ENCODE results near the gene PLCG2. TPM values are rescaled to one million over a fixed set of nuclear protein-coding genes. Genes with fewer than 3 reads are reported as not detected.

The PLCG2 gene
- total RNA-seq, 1 donor from 2014 or later, result 9.1 TPM

GRCh38 chr16:81823111-81823510 lies 44.0 kb downstream of the PLCG2 start:
- no peaks in the 10 kb centered on the region for H3K36me3 Mint-ChIP-seq (ENCODE audit: insufficient read depth)
- TF ChIP-seq CTCF (IDR thresholded peaks at IDR 0.05; ENCODE audit: unreplicated experiment), result no peak
- H3K4me1 Mint-ChIP-seq (ENCODE audit: low read depth), result peaks cover 1% of the 10 kb centered on the region
- H3K9me3 Mint-ChIP-seq (ENCODE audit: low read depth), result peaks cover 4% of the 10 kb centered on the region
- no peak overlapping the region for H3K4me3 Mint-ChIP-seq (ENCODE audit: low read depth)
- H3K27ac Mint-ChIP-seq, result peak overlapping the region; percentile 56
- H3K27me3 Mint-ChIP-seq, result no peaks in the 10 kb centered on the region
- no peak for DNase-seq (ENCODE audit: low spot score, unreplicated experiment)

- Mint-ChIP-seq H3K4me3 (ENCODE audit: low read depth) (no peak overlapping the region), H3K27ac (no peak overlapping the region), H3K9me3 (ENCODE audit: low read depth) (peaks cover 4% of the 10 kb centered on the region), H3K4me1 (ENCODE audit: low read depth) (peaks cover 1% of the 10 kb centered on the region), H3K36me3 (ENCODE audit: insufficient read depth) (no peaks in the 10 kb centered on the region), H3K27me3 (no peaks in the 10 kb centered on the region)
- TF ChIP-seq CTCF (IDR thresholded peaks at IDR 0.05; ENCODE audit: unreplicated experiment), result no peak
- DNase-seq (ENCODE audit: low spot score, unreplicated experiment), result no peak
Measured at GRCh38 chr16:81823734-81824133, 44.6 kb downstream of the PLCG2 start.

- no peaks in the 10 kb centered on the region for H3K36me3 Mint-ChIP-seq (ENCODE audit: insufficient read depth)
- peaks cover 1% of the 10 kb centered on the region for H3K4me1 Mint-ChIP-seq (ENCODE audit: low read depth)
- H3K9me3 Mint-ChIP-seq (ENCODE audit: low read depth), result peaks cover 4% of the 10 kb centered on the region
- DNase-seq (ENCODE audit: low spot score, unreplicated experiment), result no peak
- H3K4me3 Mint-ChIP-seq (ENCODE audit: low read depth), result no peak overlapping the region
- no peak overlapping the region for H3K27ac Mint-ChIP-seq
- no peak for TF ChIP-seq CTCF (IDR thresholded peaks at IDR 0.05; ENCODE audit: unreplicated experiment)
- no peaks in the 10 kb centered on the region for H3K27me3 Mint-ChIP-seq
Measured at GRCh38 chr16:81826523-81826922, 47.4 kb downstream of the PLCG2 start.

GRCh38 chr16:81830845-81831540 lies 51.9 kb downstream of the PLCG2 start:
- no peaks in the 10 kb centered on the region for H3K4me1 Mint-ChIP-seq (ENCODE audit: low read depth)
- no peak for TF ChIP-seq CTCF (IDR thresholded peaks at IDR 0.05; ENCODE audit: unreplicated experiment)

GRCh38 chr16:81831722-81832126 lies 52.6 kb downstream of the PLCG2 start:
- no peak for DNase-seq (ENCODE audit: low spot score, unreplicated experiment)
- Mint-ChIP-seq H3K9me3 (ENCODE audit: low read depth) (no peaks in the 10 kb centered on the region), H3K27me3 (peaks cover 3% of the 10 kb centered on the region), H3K36me3 (ENCODE audit: insufficient read depth) (no peaks in the 10 kb centered on the region), H3K4me3 (ENCODE audit: low read depth) (no peak overlapping the region), H3K4me1 (ENCODE audit: low read depth) (no peaks in the 10 kb centered on the region), H3K27ac (no peak overlapping the region)
- no peak for TF ChIP-seq CTCF (IDR thresholded peaks at IDR 0.05; ENCODE audit: unreplicated experiment)

More at GRCh38 chr16:81830845-81831540, 51.9 kb downstream of the PLCG2 start:
- Mint-ChIP-seq H3K9me3 (ENCODE audit: low read depth) (no peaks in the 10 kb centered on the region), H3K36me3 (ENCODE audit: insufficient read depth) (no peaks in the 10 kb centered on the region), H3K4me3 (ENCODE audit: low read depth) (no peak overlapping the region), H3K27me3 (peaks cover 3% of the 10 kb centered on the region), H3K27ac (no peak overlapping the region)
- DNase-seq (ENCODE audit: low spot score, unreplicated experiment), result no peak

All from progenitor cell of endocrine pancreas (in vitro differentiated cells).